ENCODE data around the gene RBMS1.

RBMS1 gene

GRCh38 chr2:160486341-160486740 lies 7.3 kb downstream of the RBMS1 start:
- no peak overlapping the region for H3K27ac ChIP-seq
- POLR2A ChIA-PET (ENCODE audit: low non-redundant PET), result no interaction called here
- no peak for TF ChIP-seq CTCF (conservative IDR thresholded peaks at IDR 0.05; ENCODE audit: low read depth)
- no peak for DNase-seq (ENCODE audit: low spot score)
- CTCF ChIA-PET, result interaction anchor here (0.7 kb wide), 1 partner anchor 1099 kb away, joined by 3 read pairs; no protein-coding TSS in a partner anchor

- no peak for DNase-seq (ENCODE audit: low spot score)
- CTCF ChIA-PET, result no interaction called here
- POLR2A ChIA-PET (ENCODE audit: low non-redundant PET), result no interaction called here
- no peak for TF ChIP-seq CTCF (conservative IDR thresholded peaks at IDR 0.05; ENCODE audit: low read depth)
- no peak overlapping the region for H3K27ac ChIP-seq
Observed at GRCh38 chr2:160484859-160485520, 8.6 kb downstream of the RBMS1 start.

GRCh38 chr2:160482673-160483072 lies 10.9 kb downstream of the RBMS1 start:
- CTCF ChIA-PET, result no interaction called here
- POLR2A ChIA-PET (ENCODE audit: low non-redundant PET), result no interaction called here
- TF ChIP-seq CTCF (conservative IDR thresholded peaks at IDR 0.05; ENCODE audit: low read depth), result no peak
- DNase-seq (ENCODE audit: low spot score), result no peak
- no peak overlapping the region for H3K27ac ChIP-seq

- POLR2A ChIA-PET (ENCODE audit: low non-redundant PET), result no interaction called here
Observed at GRCh38 chr2:160479269-160479668, 14.3 kb downstream of the RBMS1 start.

GRCh38 chr2:160478660-160479059 lies 14.9 kb downstream of the RBMS1 start:
- no peak overlapping the region for H3K27ac ChIP-seq
- ChIA-PET POLR2A (ENCODE audit: low non-redundant PET) (no interaction called here), CTCF (interaction anchor here (0.5 kb wide), 1 partner anchor 125 kb away, joined by 5 read pairs; no protein-coding TSS in a partner anchor)
- DNase-seq (ENCODE audit: low spot score), result no peak
- no peak for TF ChIP-seq CTCF (conservative IDR thresholded peaks at IDR 0.05; ENCODE audit: low read depth)

More at GRCh38 chr2:160479269-160479668, 14.3 kb downstream of the RBMS1 start:
- H3K27ac ChIP-seq, result no peak overlapping the region
- TF ChIP-seq CTCF (conservative IDR thresholded peaks at IDR 0.05; ENCODE audit: low read depth), result no peak
- CTCF ChIA-PET, result interaction anchor here (0.5 to 0.6 kb wide), 2 partner anchors 126 to 231 kb away, joined by 3 to 5 read pairs; no protein-coding TSS in a partner anchor
- DNase-seq (ENCODE audit: low spot score), result no peak

- ChIA-PET POLR2A (ENCODE audit: low non-redundant PET) (no interaction called here), CTCF (no interaction called here)
- DNase-seq (ENCODE audit: low spot score), result no peak
- no peak overlapping the region for H3K27ac ChIP-seq
- no peak for TF ChIP-seq CTCF (conservative IDR thresholded peaks at IDR 0.05; ENCODE audit: low read depth)
Observed at GRCh38 chr2:160477032-160477431, 16.6 kb downstream of the RBMS1 start.

Measured in RWPE1 (cell line).